ENCODE measurements around the gene EMILIN1. TPM values are rescaled to one million over a fixed set of nuclear protein-coding genes. Genes with fewer than 3 reads are reported as not detected.

EMILIN1 gene
- total RNA-seq, result 137 and 138 TPM in 2 replicates

- DNase-seq (ENCODE audit: insufficient read length, low spot score, missing footprints), result peak; percentile 98
- peaks cover 48% of the 10 kb centered on the region for H3K4me1 ChIP-seq (ENCODE audit: insufficient read depth, low read length)
- H3K27ac ChIP-seq (ENCODE audit: low read depth, low read length), result peak within 1 kb of the TSS; percentile 77
- H3K79me2 ChIP-seq (ENCODE audit: insufficient read depth, low read length), result peaks cover 37% of the 10 kb centered on the region
- H3K4me3 ChIP-seq (ENCODE audit: insufficient read depth, low read length), result peak within 1 kb of the TSS; percentile 92
- TF ChIP-seq, protein P1, sequence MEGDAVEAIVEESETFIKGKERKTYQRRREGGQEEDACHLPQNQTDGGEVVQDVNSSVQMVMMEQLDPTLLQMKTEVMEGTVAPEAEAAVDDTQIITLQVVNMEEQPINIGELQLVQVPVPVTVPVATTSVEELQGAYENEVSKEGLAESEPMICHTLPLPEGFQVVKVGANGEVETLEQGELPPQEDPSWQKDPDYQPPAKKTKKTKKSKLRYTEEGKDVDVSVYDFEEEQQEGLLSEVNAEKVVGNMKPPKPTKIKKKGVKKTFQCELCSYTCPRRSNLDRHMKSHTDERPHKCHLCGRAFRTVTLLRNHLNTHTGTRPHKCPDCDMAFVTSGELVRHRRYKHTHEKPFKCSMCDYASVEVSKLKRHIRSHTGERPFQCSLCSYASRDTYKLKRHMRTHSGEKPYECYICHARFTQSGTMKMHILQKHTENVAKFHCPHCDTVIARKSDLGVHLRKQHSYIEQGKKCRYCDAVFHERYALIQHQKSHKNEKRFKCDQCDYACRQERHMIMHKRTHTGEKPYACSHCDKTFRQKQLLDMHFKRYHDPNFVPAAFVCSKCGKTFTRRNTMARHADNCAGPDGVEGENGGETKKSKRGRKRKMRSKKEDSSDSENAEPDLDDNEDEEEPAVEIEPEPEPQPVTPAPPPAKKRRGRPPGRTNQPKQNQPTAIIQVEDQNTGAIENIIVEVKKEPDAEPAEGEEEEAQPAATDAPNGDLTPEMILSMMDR (IDR thresholded peaks at IDR 0.05; ENCODE audit: extremely low read depth, low read depth, low read length), result peak; percentile 5
- peak within 1 kb of the TSS; percentile 95 for H3K4me2 ChIP-seq (ENCODE audit: insufficient read depth, low read length)
- peaks cover 22% of the 10 kb centered on the region for H3K36me3 ChIP-seq (ENCODE audit: insufficient read depth, low read length)
- H3K27me3 ChIP-seq (ENCODE audit: insufficient read depth, low read length), result no peaks in the 10 kb centered on the region
- peak within 1 kb of the TSS; percentile 87 for H2AFZ ChIP-seq (ENCODE audit: low read length)
- H4K20me1 ChIP-seq (ENCODE audit: insufficient read depth, low read length), result peaks cover 29% of the 10 kb centered on the region
- no peaks in the 10 kb centered on the region for H3K9me3 ChIP-seq (ENCODE audit: low read depth, low read length)
These were observed at the start of gene EMILIN1 for GRCh38 chr2:27078267-27079194. TSS of gene EMILIN1 (plus strand) at chr2:27078615. CDS start at chr2:27079066, 451 bp downstream.

DNA sequence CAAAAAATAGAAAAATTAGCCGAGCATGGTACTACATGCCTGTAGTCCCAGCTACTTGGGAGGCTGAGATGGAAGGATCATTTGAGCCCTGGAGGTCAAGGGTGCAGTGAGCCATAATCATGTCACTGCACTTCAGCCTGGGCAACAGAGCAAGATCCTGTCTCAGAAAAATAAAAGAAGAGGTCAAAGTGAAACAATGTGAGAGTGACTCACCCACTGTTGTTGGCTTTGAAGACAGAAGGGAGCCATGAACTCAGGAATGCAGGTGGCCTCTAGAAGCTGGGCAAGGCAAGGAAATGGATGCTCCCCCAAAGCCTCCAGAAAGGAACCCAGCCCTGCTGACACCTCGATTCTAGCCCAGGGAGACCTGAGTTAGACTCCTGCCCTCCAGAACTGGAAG, 49.4 kb upstream of the EMILIN1 start:
- DNase-seq (ENCODE audit: insufficient read length, low spot score, missing footprints), result no peak
- no peaks in the 10 kb centered on the region for H3K9me3 ChIP-seq (ENCODE audit: low read depth, low read length)
- no peak overlapping the region for H3K27ac ChIP-seq (ENCODE audit: low read depth, low read length)
- peaks cover 4% of the 10 kb centered on the region for H3K4me1 ChIP-seq (ENCODE audit: insufficient read depth, low read length)
- no peak overlapping the region for H3K4me2 ChIP-seq (ENCODE audit: insufficient read depth, low read length)
- peaks cover 47% of the 10 kb centered on the region for H3K79me2 ChIP-seq (ENCODE audit: insufficient read depth, low read length)
- no peak overlapping the region for H2AFZ ChIP-seq (ENCODE audit: low read length)
- H3K4me3 ChIP-seq (ENCODE audit: insufficient read depth, low read length), result no peak overlapping the region
- no peaks in the 10 kb centered on the region for H3K27me3 ChIP-seq (ENCODE audit: insufficient read depth, low read length)
- peaks cover 5% of the 10 kb centered on the region for H3K36me3 ChIP-seq (ENCODE audit: insufficient read depth, low read length)
- peaks cover 15% of the 10 kb centered on the region for H4K20me1 ChIP-seq (ENCODE audit: insufficient read depth, low read length)
- TF ChIP-seq, protein P1 (IDR thresholded peaks at IDR 0.05; ENCODE audit: extremely low read depth, low read depth, low read length), result no peak

GRCh38 chr2:27032495-27033252, 45.7 kb upstream of the EMILIN1 start, which contains the start of gene TMEM214:
TSS of gene TMEM214 (plus strand) at chr2:27032965. CDS start at chr2:27033016, 51 bp downstream.
- TF ChIP-seq, protein P1 (IDR thresholded peaks at IDR 0.05; ENCODE audit: extremely low read depth, low read depth, low read length), result no peak
- no peaks in the 10 kb centered on the region for H3K9me3 ChIP-seq (ENCODE audit: low read depth, low read length)
- peaks cover 12% of the 10 kb centered on the region for H3K4me1 ChIP-seq (ENCODE audit: insufficient read depth, low read length)
- peak within 1 kb of the TSS; percentile 100 for H3K4me3 ChIP-seq (ENCODE audit: insufficient read depth, low read length)
- peaks cover 33% of the 10 kb centered on the region for H3K36me3 ChIP-seq (ENCODE audit: insufficient read depth, low read length)
- peaks cover 40% of the 10 kb centered on the region for H4K20me1 ChIP-seq (ENCODE audit: insufficient read depth, low read length)
- peak within 1 kb of the TSS; percentile 99 for H3K4me2 ChIP-seq (ENCODE audit: insufficient read depth, low read length)
- H3K27ac ChIP-seq (ENCODE audit: low read depth, low read length), result peak within 1 kb of the TSS; percentile 85
- peaks cover 70% of the 10 kb centered on the region for H3K79me2 ChIP-seq (ENCODE audit: insufficient read depth, low read length)
- H2AFZ ChIP-seq (ENCODE audit: low read length), result peak within 1 kb of the TSS; percentile 92
- no peaks in the 10 kb centered on the region for H3K27me3 ChIP-seq (ENCODE audit: insufficient read depth, low read length)
- peak; percentile 100 for DNase-seq (ENCODE audit: insufficient read length, low spot score, missing footprints)

All from osteoblast (primary cell).